ENCODE measurements around the gene MAP3K19. TPM values are rescaled to one million over a fixed set of nuclear protein-coding genes. Genes with fewer than 3 reads are reported as not detected.
A peak's percentile ranks its signal among the peaks of the same experiment; 100 is the strongest.

MAP3K19 gene
- total and polyA plus RNA-seq, 2 experiments from 2014 or later, result not detected

DNA sequence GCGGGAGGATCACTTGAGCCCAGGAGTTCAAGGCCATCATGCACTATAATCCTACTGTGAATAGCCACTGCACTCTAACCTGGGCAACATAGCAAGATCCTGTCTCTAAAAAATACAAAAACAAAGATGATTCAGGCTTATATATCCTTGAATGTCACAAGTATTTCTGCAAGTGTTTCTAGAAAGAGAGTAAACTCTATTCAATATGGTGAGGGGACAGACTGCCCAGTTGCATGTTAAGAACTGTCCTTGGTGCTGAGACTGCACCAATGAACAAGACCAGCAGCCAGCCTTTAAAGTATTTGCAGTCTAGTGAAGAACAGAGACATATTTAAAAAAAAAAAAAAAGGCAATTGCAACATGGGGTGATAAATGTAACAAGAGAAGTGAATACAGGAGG lies 16.4 kb downstream of the MAP3K19 start:
- Histone ChIP-seq H3K9me3 (ENCODE audit: low read depth) (no peaks in the 10 kb centered on the region), H3K27ac (no peak overlapping the region), H3K27me3 (no peaks in the 10 kb centered on the region), H3K4me3 (no peak overlapping the region), H2AFZ (no peak overlapping the region), H4K20me1 (ENCODE audit: insufficient read depth, poor library complexity, severe bottlenecking) (no peaks in the 10 kb centered on the region), H3K9me2 (replicated peaks; ENCODE audit: insufficient read depth) (no peaks in the 10 kb centered on the region), H3K79me2 (no peaks in the 10 kb centered on the region), H3K4me2 (no peak overlapping the region), H3K4me1 (ENCODE audit: insufficient read depth) (no peaks in the 10 kb centered on the region), H3K36me3 (replicated peaks; ENCODE audit: insufficient read depth, low read depth) (no peaks in the 10 kb centered on the region)
- no peak for TF ChIP-seq EZH2 (IDR thresholded peaks at IDR 0.05; ENCODE audit: borderline replicate concordance)
- no peak for TF ChIP-seq EZH2phosphoT487 (IDR thresholded peaks at IDR 0.05; ENCODE audit: low read depth, severe bottlenecking, unreplicated experiment)
- TF ChIP-seq, protein P1, sequence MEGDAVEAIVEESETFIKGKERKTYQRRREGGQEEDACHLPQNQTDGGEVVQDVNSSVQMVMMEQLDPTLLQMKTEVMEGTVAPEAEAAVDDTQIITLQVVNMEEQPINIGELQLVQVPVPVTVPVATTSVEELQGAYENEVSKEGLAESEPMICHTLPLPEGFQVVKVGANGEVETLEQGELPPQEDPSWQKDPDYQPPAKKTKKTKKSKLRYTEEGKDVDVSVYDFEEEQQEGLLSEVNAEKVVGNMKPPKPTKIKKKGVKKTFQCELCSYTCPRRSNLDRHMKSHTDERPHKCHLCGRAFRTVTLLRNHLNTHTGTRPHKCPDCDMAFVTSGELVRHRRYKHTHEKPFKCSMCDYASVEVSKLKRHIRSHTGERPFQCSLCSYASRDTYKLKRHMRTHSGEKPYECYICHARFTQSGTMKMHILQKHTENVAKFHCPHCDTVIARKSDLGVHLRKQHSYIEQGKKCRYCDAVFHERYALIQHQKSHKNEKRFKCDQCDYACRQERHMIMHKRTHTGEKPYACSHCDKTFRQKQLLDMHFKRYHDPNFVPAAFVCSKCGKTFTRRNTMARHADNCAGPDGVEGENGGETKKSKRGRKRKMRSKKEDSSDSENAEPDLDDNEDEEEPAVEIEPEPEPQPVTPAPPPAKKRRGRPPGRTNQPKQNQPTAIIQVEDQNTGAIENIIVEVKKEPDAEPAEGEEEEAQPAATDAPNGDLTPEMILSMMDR (IDR thresholded peaks at IDR 0.05; ENCODE audit: poor library complexity), result no peak
- DNase-seq (ENCODE audit: low spot score), result peak; percentile 72
- WGBS (ENCODE audit: low lambda C conversion rate, missing lambda C conversion rate), result 89% methylated on average over 1 of the region's 1 CpG

DNA sequence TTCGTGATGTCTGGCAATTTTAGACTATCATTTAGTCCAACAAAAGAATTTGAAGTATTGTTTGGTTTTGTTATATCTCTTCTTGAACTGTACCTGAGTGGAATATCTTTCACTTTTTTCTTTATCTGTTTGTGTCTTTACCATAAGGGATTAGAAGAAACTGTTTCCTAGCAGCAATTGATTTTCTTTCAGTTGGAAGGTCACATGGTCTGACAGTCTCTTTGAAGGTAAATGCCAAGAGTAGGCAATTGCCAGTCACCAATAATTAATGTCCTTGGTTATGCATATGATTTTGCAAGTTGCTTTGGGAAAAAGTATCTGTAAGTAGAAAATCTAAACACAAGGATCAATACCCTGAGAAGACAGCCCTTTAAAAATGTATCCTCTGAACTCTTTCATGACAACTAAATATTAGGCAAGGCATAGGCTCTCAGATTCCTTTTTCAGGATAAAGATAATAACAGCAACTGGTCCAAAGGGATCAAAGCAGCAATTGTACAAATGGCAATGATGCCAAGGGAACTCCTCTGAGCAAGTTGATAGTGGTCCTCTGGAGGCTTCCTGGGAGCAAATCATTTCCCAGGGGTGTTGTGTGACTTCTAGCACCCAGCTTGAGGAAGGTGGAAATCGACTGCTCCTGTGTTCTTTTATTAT lies 17.6 kb downstream of the MAP3K19 start:
- no peak for DNase-seq (ENCODE audit: low spot score)
- no peaks in the 10 kb centered on the region for H4K20me1 ChIP-seq (ENCODE audit: insufficient read depth, poor library complexity, severe bottlenecking)
- no peak overlapping the region for H3K27ac ChIP-seq
- TF ChIP-seq EZH2phosphoT487 (IDR thresholded peaks at IDR 0.05; ENCODE audit: low read depth, severe bottlenecking, unreplicated experiment), result no peak
- TF ChIP-seq, protein P1 (IDR thresholded peaks at IDR 0.05; ENCODE audit: poor library complexity), result no peak
- TF ChIP-seq EZH2 (IDR thresholded peaks at IDR 0.05; ENCODE audit: borderline replicate concordance), result no peak
- no peaks in the 10 kb centered on the region for H3K27me3 ChIP-seq
- no peak overlapping the region for H3K4me2 ChIP-seq
- no peak overlapping the region for H3K4me3 ChIP-seq
- no peaks in the 10 kb centered on the region for H3K9me3 ChIP-seq (ENCODE audit: low read depth)
- H2AFZ ChIP-seq, result no peak overlapping the region
- H3K9me2 ChIP-seq (replicated peaks; ENCODE audit: insufficient read depth), result no peaks in the 10 kb centered on the region
- WGBS (ENCODE audit: low lambda C conversion rate, missing lambda C conversion rate), result 87% methylated on average over 2 of the region's 2 CpGs
- H3K36me3 ChIP-seq (replicated peaks; ENCODE audit: insufficient read depth, low read depth), result no peaks in the 10 kb centered on the region
- H3K79me2 ChIP-seq, result no peaks in the 10 kb centered on the region
- no peaks in the 10 kb centered on the region for H3K4me1 ChIP-seq (ENCODE audit: insufficient read depth)

DNA sequence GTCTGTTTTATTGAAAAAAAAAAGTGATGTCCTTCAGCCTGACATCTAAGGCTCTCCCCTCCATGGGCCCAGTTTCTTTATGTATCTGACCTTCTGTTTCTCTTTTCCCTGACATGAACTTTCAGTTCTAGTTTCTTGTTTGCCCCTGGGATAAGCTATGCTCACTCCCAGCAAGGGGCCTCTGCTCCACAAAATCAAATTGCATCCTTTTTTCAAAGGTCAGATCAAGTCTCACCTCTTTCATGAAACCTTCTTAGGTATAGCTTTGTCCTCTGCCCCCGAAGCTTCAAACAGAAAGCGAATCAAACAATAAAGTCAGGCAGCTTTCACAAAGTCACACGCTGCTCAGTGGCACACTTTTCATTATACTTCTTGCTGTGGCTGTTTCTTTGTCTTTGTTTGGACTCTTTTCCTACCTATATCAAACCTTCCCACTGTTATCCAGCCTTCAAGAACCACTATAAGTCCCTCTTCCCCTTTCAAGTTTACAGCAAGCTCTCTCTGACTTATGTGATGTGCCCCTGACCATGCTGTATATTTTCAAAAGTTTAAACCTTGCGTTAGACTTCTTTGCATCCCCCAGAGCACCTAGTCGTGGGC lies 23.3 kb downstream of the MAP3K19 start:
- 94% methylated on average over 5 of the region's 5 CpGs for WGBS (ENCODE audit: low lambda C conversion rate, missing lambda C conversion rate)
- Histone ChIP-seq H4K20me1 (ENCODE audit: insufficient read depth, poor library complexity, severe bottlenecking) (no peaks in the 10 kb centered on the region), H3K4me3 (no peak overlapping the region), H3K27me3 (no peaks in the 10 kb centered on the region), H3K9me2 (replicated peaks; ENCODE audit: insufficient read depth) (no peaks in the 10 kb centered on the region), H3K36me3 (replicated peaks; ENCODE audit: insufficient read depth, low read depth) (no peaks in the 10 kb centered on the region), H3K79me2 (no peaks in the 10 kb centered on the region), H3K4me2 (no peak overlapping the region), H3K4me1 (ENCODE audit: insufficient read depth) (no peaks in the 10 kb centered on the region), H3K27ac (no peak overlapping the region), H3K9me3 (ENCODE audit: low read depth) (no peaks in the 10 kb centered on the region), H2AFZ (no peak overlapping the region)
- TF ChIP-seq EZH2phosphoT487 (IDR thresholded peaks at IDR 0.05; ENCODE audit: low read depth, severe bottlenecking, unreplicated experiment) (no peak), EZH2 (IDR thresholded peaks at IDR 0.05; ENCODE audit: borderline replicate concordance) (no peak)
- TF ChIP-seq, protein P1 (IDR thresholded peaks at IDR 0.05; ENCODE audit: poor library complexity), result no peak
- DNase-seq (ENCODE audit: low spot score), result no peak

All from hepatocyte (in vitro differentiated cells).